HepG2 (cell line): Measurements from ENCODE around the gene NACC2. TPM values are rescaled to one million over a fixed set of nuclear protein-coding genes. Genes with fewer than 3 reads are reported as not detected.

ENCODE experiments used
- ATAC-seq: fragments of 200-7000 bp; cut with Tn5 transposase; 3 replicates; pipeline ENCODE4 v1.9.1; 2020; ENCODE audit warnings: mild to moderate bottlenecking, moderate library complexity
- BruUV-seq: library from RNA; stranded (reverse); fragments of 400-500 nt; replicated peaks from 2 replicates; lab custom pipeline; 2021; lab: Mats Ljungman, UMichigan
- CTCF ChIA-PET: fragments of 300-600 bp; formaldehyde crosslinking; extraction: SDS; loops from one replicate; lab custom pipeline; 2021; ENCODE audit warnings: low total read pairs, inconsistent platforms, low intra/inter-chr PET ratio; lab: Yijun Ruan, JAX
- POLR2A ChIA-PET: fragments of 350-600 bp; sonication (Branson Sonifier 250); formaldehyde crosslinking; loops from one replicate; lab custom pipeline; 2020; ENCODE audit warnings: antibody characterized with exemption, inconsistent platforms; lab: Yijun Ruan, JAX
- DNase-seq: peaks from one replicate; pipeline ENCODE4 v3.0.0-alpha.2; 2015; ENCODE audit warnings: low spot score
- FAIRE-seq: peaks from 3 replicates; lab custom pipeline; 2011; peaks lifted over from hg19 to GRCh38; lab: Jason Lieb, UNC
- H2AFZ ChIP-seq: one replicate; pipeline ENCODE4 v1.6.1; 2011; ENCODE audit warnings: low read length, inconsistent platforms
- H3K27ac ChIP-seq: fragments of 300-600 bp; 3 replicates; pipeline ENCODE4 v1.8.0; 2011; ENCODE audit warnings: mixed run types, mild to moderate bottlenecking, mixed read lengths, low read length, inconsistent platforms; ENCODE audit not compliant: insufficient read depth; ENCODE audit errors: extremely low read length
- H3K27me3 ChIP-seq, 2 experiments: fragments of 200-600 bp in 1 of 2; 2 replicates in 1 of 2; 3 replicates in 1 of 2; pipeline versions ENCODE4 v1.6.0 to v1.8.0; 2011; ENCODE audit warnings: low read length in 2 of 2, mild to moderate bottlenecking in 2 of 2, moderate library complexity in 2 of 2, inconsistent platforms in 1 of 2; ENCODE audit not compliant: insufficient read depth in 2 of 2, control insufficient read depth in 1 of 2
- H3K36me3 ChIP-seq, 2 experiments: fragments of 200-600 bp in 1 of 2; replicated peaks in 1 of 2; 2 replicates in 1 of 2; 3 replicates in 1 of 2; pipeline versions ENCODE4 v1.5.1 to v1.8.0; 2011; ENCODE audit warnings: low read length in 2 of 2, inconsistent platforms in 1 of 2; ENCODE audit not compliant: insufficient read depth in 2 of 2, control insufficient read depth in 1 of 2
- H3K4me1 ChIP-seq: 2 replicates; pipeline ENCODE4 v1.5.1; 2012; ENCODE audit warnings: low read length, inconsistent platforms; ENCODE audit not compliant: insufficient read depth
- H3K4me2 ChIP-seq: 2 replicates; pipeline ENCODE4 v1.6.0; 2011; ENCODE audit warnings: low read depth, low read length, inconsistent platforms
- H3K4me3 ChIP-seq, 3 experiments: fragments of 200-600 bp in 1 of 3; sonication (generic), shearing (Covaris generic) in 1 of 3; replicated peaks in 1 of 3; 2 replicates each; pipeline ENCODE4 v1.5.1; 2011 to 2016; ENCODE audit warnings: low read length in 3 of 3, inconsistent platforms in 2 of 3, low read depth in 2 of 3, mild to moderate bottlenecking in 2 of 3, control low read depth in 1 of 3, mixed read lengths in 1 of 3; ENCODE audit not compliant: insufficient read depth in 1 of 3
- H3K79me2 ChIP-seq: one replicate; pipeline ENCODE4 v1.6.1; 2011; ENCODE audit warnings: low read length, inconsistent platforms; ENCODE audit not compliant: insufficient read depth
- H3K9ac ChIP-seq: 2 replicates; pipeline ENCODE4 v1.6.0; 2011; ENCODE audit warnings: mild to moderate bottlenecking, low read depth, low read length, inconsistent platforms; ENCODE audit not compliant: insufficient read depth
- H3K9me3 ChIP-seq: 2 replicates; pipeline ENCODE4 v1.5.1; 2012; ENCODE audit warnings: mild to moderate bottlenecking, low read length
- H4K20me1 ChIP-seq: 2 replicates; pipeline ENCODE4 v1.6.0; 2011; ENCODE audit warnings: inconsistent platforms, mild to moderate bottlenecking, low read length, moderate library complexity; ENCODE audit not compliant: insufficient read depth
- ARHGAP35 ChIP-seq: sonication (generic); formaldehyde crosslinking; IDR thresholded peaks from 2 replicates; pipeline ENCODE4 v1.9.0; 2022; ENCODE audit warnings: mild to moderate bottlenecking, inconsistent platforms, moderate library complexity, missing genetic modification reagents, borderline replicate concordance
- ARID2 ChIP-seq: sonication (generic); formaldehyde crosslinking; IDR thresholded peaks from 2 replicates; pipeline ENCODE4 v1.8.1; 2022; ENCODE audit warnings: mild to moderate bottlenecking, missing genetic modification reagents, borderline replicate concordance
- CBX5 ChIP-seq: sonication (generic); formaldehyde crosslinking; IDR thresholded peaks from 2 replicates; pipeline ENCODE4 v1.4.0; 2020; ENCODE audit warnings: missing genetic modification reagents, borderline replicate concordance
- EP300 ChIP-seq, 3 experiments: sonication (generic) in 1 of 3; formaldehyde crosslinking in 1 of 3; IDR thresholded peaks; 2 replicates each; pipeline versions ENCODE4 v1.5.1 to v1.6.1; 2011 to 2020; ENCODE audit warnings: low read depth in 2 of 3, low read length in 2 of 3, borderline replicate concordance in 1 of 3, improper control_type of control experiment in 1 of 3, mild to moderate bottlenecking in 1 of 3, missing genetic modification reagents in 1 of 3, moderate library complexity in 1 of 3
- FOXP4 ChIP-seq: sonication (generic); formaldehyde crosslinking; IDR thresholded peaks from 2 replicates; pipeline ENCODE4 v1.4.0; 2020; ENCODE audit warnings: missing genetic modification reagents
- GPN1 ChIP-seq: sonication (generic); formaldehyde crosslinking; IDR thresholded peaks from 2 replicates; pipeline ENCODE4 v1.5.1; 2020; ENCODE audit warnings: missing genetic modification reagents, borderline replicate concordance
- NR2F2 ChIP-seq: IDR thresholded peaks from 2 replicates; pipeline ENCODE4 v1.6.1; 2012; ENCODE audit warnings: low read depth, inconsistent platforms, borderline replicate concordance
- XBP1 ChIP-seq: sonication (generic); formaldehyde crosslinking; IDR thresholded peaks from 2 replicates; pipeline ENCODE4 v1.5.0; 2020; ENCODE audit warnings: missing genetic modification reagents
- ZFP1 ChIP-seq: IDR thresholded peaks from 2 replicates; pipeline ENCODE4 v1.6.1; 2016
- ZNF264 ChIP-seq: sonication (generic); formaldehyde crosslinking; IDR thresholded peaks from 2 replicates; pipeline ENCODE4 v1.4.0; 2020; ENCODE audit warnings: missing genetic modification reagents
- ZNF431 ChIP-seq: sonication (generic); formaldehyde crosslinking; IDR thresholded peaks from 2 replicates; pipeline ENCODE4 v1.9.0; 2022; ENCODE audit warnings: missing genetic modification reagents, low read depth, mild to moderate bottlenecking, borderline replicate concordance
- WGBS: methylation state at CpG from one replicate; pipeline ENCODE4 v1.1.6; 2017; ENCODE audit warnings: low lambda C conversion rate; 5-methylcytosine and 5-hydroxymethylcytosine counted together
- in situ Hi-C: cut with HindIII; loops from 2 replicates; pipeline ENCODE4 v1.10.0; 2017; ENCODE audit warnings: low pct_unique_long_range_greater_than_20kb; ENCODE audit not compliant: extremely low pct_ligation_motif_present
- intact Hi-C: fragments of 100-400 bp; cut with micrococcal nuclease; formaldehyde crosslinking; loops from one replicate; pipeline ENCODE4 v1.10.0; 2022; ENCODE audit not compliant: unreplicated experiment
- polyA plus RNA-seq, 8 experiments: library from polyadenylated mRNA; depleted of rRNA in 3 of 8; stranded (reverse) in 7 of 8; unstranded in 1 of 8; fragments of >200 nt; fragmentation: Illumina TruSeq in 4 of 8; extraction: Trizol in 4 of 8; gene quantifications; 2 replicates each; pipeline versions ENCODE4 v1.2.1 to v1.2.3, GENCODE V29; 2011 to 2016; ENCODE audit warnings: low read depth in 4 of 8, missing spikeins in 1 of 8, mixed read lengths in 1 of 8; ENCODE audit not compliant: insufficient read depth in 1 of 8
- total RNA-seq, 5 experiments: library from RNA; depleted of rRNA; stranded (reverse); fragments of >200 nt; fragmentation: Illumina TruSeq; extraction: Trizol; gene quantifications; 2 replicates each; pipeline ENCODE4 v1.2.3, GENCODE V29; 2016; ENCODE audit warnings: low read depth in 1 of 5
- TF ChIP-seq, protein P1 (sequence below): sonication (generic); formaldehyde crosslinking; IDR thresholded peaks from 2 replicates; pipeline ENCODE4 v1.8.0; 2022; ENCODE audit warnings: missing genetic modification reagents, low read depth, mild to moderate bottlenecking, borderline replicate concordance
- TF ChIP-seq, protein P2 (sequence below): sonication (generic); formaldehyde crosslinking; IDR thresholded peaks from 2 replicates; pipeline ENCODE4 v1.4.0; 2020; ENCODE audit warnings: low read depth, missing genetic modification reagents

Gene NACC2
- total and polyA plus RNA-seq, 2 of the 13 experiments (the other 11 are each of a cell fraction or from before 2014, with no cell fraction given) = 5.9 to 12.3 TPM

- ATAC-seq (peak; percentile 89), FAIRE-seq (peak; percentile 96), DNase-seq (peak; percentile 97)
- intact Hi-C loops (loop anchor here (1.0 to 5.0 kb wide), 2 partner anchors 40 to 107 kb away; no protein-coding TSS in a partner anchor), in situ Hi-C loops (no loop called here)
- BruUV-seq = no TSS peak
- Histone ChIP-seq H3K79me2 (peaks cover 5% of the 10 kb centered on the region), H3K27me3 (no peaks in the 10 kb centered on the region), H3K4me3 (peak overlapping the region; percentile 28 to 66 (median 38); a peak in 5 of 6 replicates), H3K27ac (peak overlapping the region; percentile 88), H3K9ac (peak overlapping the region; percentile 64), H3K4me1 (peaks cover 93% of the 10 kb centered on the region), H3K4me2 (peak overlapping the region; percentile 70), H3K9me3 (no peaks in the 10 kb centered on the region), H2AFZ (no peak overlapping the region), H3K36me3 (peaks cover 3 to 8% of the 10 kb centered on the region in 2 experiments; a peak in 1 of 5 replicates), H4K20me1 (no peaks in the 10 kb centered on the region)
- ChIA-PET CTCF (no interaction called here), POLR2A (interaction anchor here (0.6 to 2.5 kb wide), 15 partner anchors 9 to 837 kb away, joined by 3 to 98 read pairs (median 4); partner anchors contain the start of genes CAMSAP1 and TMEM250)
- 90% methylated on average over 2 of the region's 59 CpGs for WGBS
- peak; percentile 58 for TF ChIP-seq ZFP1 (CRISPR knock-in tag)
- TF ChIP-seq ARHGAP35 (CRISPR knock-in tag) = peak; percentile 68
- peak; percentile 98; the same call in 1 of the 2 replicates for TF ChIP-seq CBX5 (CRISPR knock-in tag)
- 0 out of 2 replicates have a peak, but pooled peaks have one; percentile 65 for TF ChIP-seq ZNF264 (CRISPR knock-in tag)
- TF ChIP-seq, protein P1, sequence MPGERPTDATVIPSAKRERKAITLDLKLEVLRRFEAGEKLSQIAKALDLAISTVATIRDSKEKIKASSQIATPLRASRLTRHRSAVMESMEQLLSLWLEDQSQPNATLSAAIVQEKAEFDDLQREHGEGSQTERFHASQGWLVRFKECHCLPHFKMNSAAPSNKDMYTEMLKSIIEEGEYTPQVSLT (CRISPR knock-in tag) = no peak; the same call in 1 of the 2 replicates
- TF ChIP-seq, protein P2, sequence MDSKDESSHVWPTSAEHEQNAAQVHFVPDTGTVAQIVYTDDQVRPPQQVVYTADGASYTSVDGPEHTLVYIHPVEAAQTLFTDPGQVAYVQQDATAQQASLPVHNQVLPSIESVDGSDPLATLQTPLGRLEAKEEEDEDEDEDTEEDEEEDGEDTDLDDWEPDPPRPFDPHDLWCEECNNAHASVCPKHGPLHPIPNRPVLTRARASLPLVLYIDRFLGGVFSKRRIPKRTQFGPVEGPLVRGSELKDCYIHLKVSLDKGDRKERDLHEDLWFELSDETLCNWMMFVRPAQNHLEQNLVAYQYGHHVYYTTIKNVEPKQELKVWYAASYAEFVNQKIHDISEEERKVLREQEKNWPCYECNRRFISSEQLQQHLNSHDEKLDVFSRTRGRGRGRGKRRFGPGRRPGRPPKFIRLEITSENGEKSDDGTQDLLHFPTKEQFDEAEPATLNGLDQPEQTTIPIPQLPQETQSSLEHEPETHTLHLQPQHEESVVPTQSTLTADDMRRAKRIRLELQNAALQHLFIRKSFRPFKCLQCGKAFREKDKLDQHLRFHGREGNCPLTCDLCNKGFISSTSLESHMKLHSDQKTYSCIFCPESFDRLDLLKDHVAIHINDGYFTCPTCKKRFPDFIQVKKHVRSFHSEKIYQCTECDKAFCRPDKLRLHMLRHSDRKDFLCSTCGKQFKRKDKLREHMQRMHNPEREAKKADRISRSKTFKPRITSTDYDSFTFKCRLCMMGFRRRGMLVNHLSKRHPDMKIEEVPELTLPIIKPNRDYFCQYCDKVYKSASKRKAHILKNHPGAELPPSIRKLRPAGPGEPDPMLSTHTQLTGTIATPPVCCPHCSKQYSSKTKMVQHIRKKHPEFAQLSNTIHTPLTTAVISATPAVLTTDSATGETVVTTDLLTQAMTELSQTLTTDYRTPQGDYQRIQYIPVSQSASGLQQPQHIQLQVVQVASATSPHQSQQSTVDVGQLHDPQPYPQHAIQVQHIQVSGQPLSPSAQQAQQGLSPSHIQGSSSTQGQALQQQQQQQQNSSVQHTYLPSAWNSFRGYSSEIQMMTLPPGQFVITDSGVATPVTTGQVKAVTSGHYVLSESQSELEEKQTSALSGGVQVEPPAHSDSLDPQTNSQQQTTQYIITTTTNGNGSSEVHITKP (CRISPR knock-in tag) = peak; percentile 92
- TF ChIP-seq GPN1 (CRISPR knock-in tag) = no peak; the same call in 1 of the 2 replicates
- TF ChIP-seq ZNF431 (CRISPR knock-in tag) = peak; percentile 98
- TF ChIP-seq XBP1 (CRISPR knock-in tag) = peak; percentile 80; the same call in 1 of the 2 replicates
- peak in 1 of 2 experiments; percentile 71; a peak in 2 of 4 replicates for TF ChIP-seq EP300 (IDR thresholded peaks at IDR 0.05; ENCODE audit: low read depth in 2 of 2, low read length in 2 of 2)
- peak; percentile 84 for TF ChIP-seq EP300 (CRISPR knock-in tag; IDR thresholded peaks at IDR 0.05; ENCODE audit: borderline replicate concordance)
- TF ChIP-seq ARID2 = peak; percentile 81; the same call in 1 of the 2 replicates
- TF ChIP-seq FOXP4 (CRISPR knock-in tag) = peak; percentile 80
- TF ChIP-seq NR2F2 = peak; percentile 50; the same call in 1 of the 2 replicates
Measured at GRCh38 chr9:136011703-136012496, 83.2 kb downstream of the NACC2 start.
